Measurements from ENCODE around the gene CDYL. TPM values are rescaled to one million over a fixed set of nuclear protein-coding genes. Genes with fewer than 3 reads are reported as not detected.

CDYL gene
- total RNA-seq, 4 donors from 2014 or later = 24.1 to 24.8 (median 24.5) TPM

GRCh38 chr6:4903751-4904370 lies 127.7 kb downstream of the CDYL start:
- Histone ChIP-seq H3K4me3 (no peak overlapping the region), H3K9me3 (no peaks in the 10 kb centered on the region), H3K27me3 (no peaks in the 10 kb centered on the region), H3K27ac (peak overlapping the region in 1 of 4 donors; percentile 14), H3K36me3 (no peaks in the 10 kb centered on the region), H3K4me1 (peaks cover 23 to 28% of the 10 kb centered on the region in 2 donors)
- intact Hi-C loops (cut with DNase I; ENCODE audit: low total_unique reads) (no loop called here), in situ Hi-C loops (cut with MboI; ENCODE audit: low sequenced_read_pairs in 4 of 4) (no loop called here)
- TF ChIP-seq, protein P1, sequence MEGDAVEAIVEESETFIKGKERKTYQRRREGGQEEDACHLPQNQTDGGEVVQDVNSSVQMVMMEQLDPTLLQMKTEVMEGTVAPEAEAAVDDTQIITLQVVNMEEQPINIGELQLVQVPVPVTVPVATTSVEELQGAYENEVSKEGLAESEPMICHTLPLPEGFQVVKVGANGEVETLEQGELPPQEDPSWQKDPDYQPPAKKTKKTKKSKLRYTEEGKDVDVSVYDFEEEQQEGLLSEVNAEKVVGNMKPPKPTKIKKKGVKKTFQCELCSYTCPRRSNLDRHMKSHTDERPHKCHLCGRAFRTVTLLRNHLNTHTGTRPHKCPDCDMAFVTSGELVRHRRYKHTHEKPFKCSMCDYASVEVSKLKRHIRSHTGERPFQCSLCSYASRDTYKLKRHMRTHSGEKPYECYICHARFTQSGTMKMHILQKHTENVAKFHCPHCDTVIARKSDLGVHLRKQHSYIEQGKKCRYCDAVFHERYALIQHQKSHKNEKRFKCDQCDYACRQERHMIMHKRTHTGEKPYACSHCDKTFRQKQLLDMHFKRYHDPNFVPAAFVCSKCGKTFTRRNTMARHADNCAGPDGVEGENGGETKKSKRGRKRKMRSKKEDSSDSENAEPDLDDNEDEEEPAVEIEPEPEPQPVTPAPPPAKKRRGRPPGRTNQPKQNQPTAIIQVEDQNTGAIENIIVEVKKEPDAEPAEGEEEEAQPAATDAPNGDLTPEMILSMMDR (IDR thresholded peaks at IDR 0.05 in 4 of 5, conservative IDR thresholded peaks at IDR 0.05 in 1 of 5) = no peak
- no peak for TF ChIP-seq POLR2A (IDR thresholded peaks at IDR 0.05)
- ATAC-seq = peak; percentile 82 to 86
- DNase-seq = peak; percentile 41 to 63

DNA sequence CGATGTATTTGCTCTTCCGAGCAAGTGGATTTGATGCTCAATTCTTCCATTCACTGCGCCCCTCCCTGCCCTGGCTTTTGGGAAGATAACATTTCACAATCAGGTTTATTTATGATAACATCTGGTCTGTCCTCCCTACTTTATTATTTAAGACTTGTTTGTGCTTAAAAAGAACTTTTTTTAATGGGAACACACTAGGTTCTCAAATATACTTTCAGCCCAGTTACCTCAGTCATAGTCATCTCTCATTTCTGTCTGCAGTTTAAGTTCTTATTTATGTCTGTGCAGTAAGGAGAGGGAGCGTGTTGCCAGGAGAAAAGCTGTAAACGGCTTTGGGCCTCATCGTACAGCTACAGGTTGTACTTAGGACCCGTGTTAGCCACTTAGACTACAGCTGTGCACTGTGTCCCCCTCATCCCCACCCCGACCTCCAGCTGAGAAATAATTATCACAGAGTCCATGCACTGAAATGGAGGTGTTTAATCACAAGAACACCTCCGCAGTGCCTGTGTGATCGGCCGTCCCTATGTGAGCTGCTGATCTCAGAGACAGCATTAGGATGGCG lies 128.3 kb downstream of the CDYL start:
- intact Hi-C loops (cut with DNase I; ENCODE audit: low total_unique reads) = no loop called here
- ATAC-seq = no peak
- Histone ChIP-seq H3K27ac (no peak overlapping the region), H3K4me3 (no peak overlapping the region), H3K27me3 (no peaks in the 10 kb centered on the region), H3K4me1 (peaks cover 24 to 28% of the 10 kb centered on the region in 2 donors), H3K9me3 (no peaks in the 10 kb centered on the region), H3K36me3 (no peaks in the 10 kb centered on the region)
- TF ChIP-seq, protein P1 (IDR thresholded peaks at IDR 0.05 in 4 of 5, conservative IDR thresholded peaks at IDR 0.05 in 1 of 5) = no peak
- no peak for TF ChIP-seq POLR2A (IDR thresholded peaks at IDR 0.05)
- DNase-seq = no peak
- in situ Hi-C loops (cut with MboI; ENCODE audit: low sequenced_read_pairs in 4 of 4) = no loop called here

GRCh38 chr6:4905826-4906225 lies 129.6 kb downstream of the CDYL start:
- Histone ChIP-seq H3K4me1 (peaks cover 30 to 37% of the 10 kb centered on the region in 2 donors), H3K9me3 (no peaks in the 10 kb centered on the region), H3K36me3 (no peaks in the 10 kb centered on the region), H3K27ac (no peak overlapping the region), H3K4me3 (no peak overlapping the region), H3K27me3 (no peaks in the 10 kb centered on the region)
- intact Hi-C loops (cut with DNase I; ENCODE audit: low total_unique reads) = no loop called here
- TF ChIP-seq, protein P1 (IDR thresholded peaks at IDR 0.05 in 4 of 5, conservative IDR thresholded peaks at IDR 0.05 in 1 of 5) = no peak
- in situ Hi-C loops (cut with MboI; ENCODE audit: low sequenced_read_pairs in 4 of 4) = no loop called here
- ATAC-seq = no peak
- no peak for DNase-seq

- peak overlapping the region in 1 of 4 donors; percentile 2 for H3K4me3 ChIP-seq
- ATAC-seq (peak in 1 of 2 donors; percentile 38), DNase-seq (peak in 1 of 2 donors; percentile 30)
- no peaks in the 10 kb centered on the region for H3K9me3 ChIP-seq
- H3K27ac ChIP-seq = no peak overlapping the region
- intact Hi-C loops (cut with DNase I; ENCODE audit: low total_unique reads) = no loop called here
- no peaks in the 10 kb centered on the region for H3K36me3 ChIP-seq
- no peaks in the 10 kb centered on the region for H3K27me3 ChIP-seq
- peaks cover 30 to 37% of the 10 kb centered on the region in 2 donors for H3K4me1 ChIP-seq
- TF ChIP-seq, protein P1 (IDR thresholded peaks at IDR 0.05 in 4 of 5, conservative IDR thresholded peaks at IDR 0.05 in 1 of 5) = no peak
- no peak for TF ChIP-seq POLR2A (IDR thresholded peaks at IDR 0.05)
- in situ Hi-C loops (cut with MboI; ENCODE audit: low sequenced_read_pairs in 4 of 4) = no loop called here
These were observed 130.4 kb downstream of the CDYL start for GRCh38 chr6:4906293-4907276.

Measured in gastrocnemius medialis (tissue), 4 donors.